Right kidney (tissue), 1 donor: ENCODE measurements around the gene PLK1.
"Not testable (repeated sequence)": the region's sequence is repeated elsewhere in the genome, so short reads cannot be mapped to it uniquely, and the experiment has no call there.

ENCODE experiments used
- DNase-seq: peaks from one replicate; pipeline ENCODE4 v3.0.0-alpha.2; 2016

PLK1 gene

DNA sequence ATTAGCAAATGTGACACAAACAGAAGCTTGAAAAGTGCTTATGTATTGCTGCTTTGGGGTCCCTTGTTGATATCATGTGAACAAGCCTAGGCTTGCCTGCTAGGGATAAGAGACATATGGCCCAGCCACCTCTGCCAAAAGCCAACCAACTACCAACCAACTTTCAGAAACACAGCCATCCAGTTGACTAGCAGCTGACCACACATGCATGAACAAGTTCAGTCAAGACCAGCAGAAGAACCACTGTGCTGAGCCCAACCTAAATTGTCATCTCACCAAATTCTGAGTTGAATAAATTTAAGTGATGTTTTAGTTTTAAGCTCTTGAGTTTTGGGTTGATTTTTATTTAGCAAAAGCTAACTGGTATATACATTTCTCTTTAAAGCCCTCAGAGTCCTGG is 30.8 kb downstream of the PLK1 start:
- DNase-seq: no peak

DNA sequence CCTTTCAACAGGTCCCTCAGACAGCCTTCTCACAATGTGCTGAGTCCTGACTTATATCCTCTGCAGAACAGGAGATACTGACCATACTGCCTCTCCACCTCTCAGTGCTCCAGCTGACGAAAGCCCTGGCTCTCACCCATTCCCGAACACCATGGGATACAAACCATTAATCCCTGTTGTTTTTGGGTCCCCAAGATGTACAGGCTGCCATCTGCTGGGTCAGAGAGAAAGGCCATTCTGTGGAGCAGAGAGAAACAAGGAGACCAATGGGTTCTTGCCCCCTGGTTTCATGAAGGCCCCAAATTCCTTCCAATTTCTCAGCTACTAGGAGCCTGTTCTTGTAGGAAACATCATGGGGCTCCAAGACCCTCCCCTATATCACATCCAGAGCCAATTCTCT is 31.3 kb downstream of the PLK1 start:
- DNase-seq: no peak

DNA sequence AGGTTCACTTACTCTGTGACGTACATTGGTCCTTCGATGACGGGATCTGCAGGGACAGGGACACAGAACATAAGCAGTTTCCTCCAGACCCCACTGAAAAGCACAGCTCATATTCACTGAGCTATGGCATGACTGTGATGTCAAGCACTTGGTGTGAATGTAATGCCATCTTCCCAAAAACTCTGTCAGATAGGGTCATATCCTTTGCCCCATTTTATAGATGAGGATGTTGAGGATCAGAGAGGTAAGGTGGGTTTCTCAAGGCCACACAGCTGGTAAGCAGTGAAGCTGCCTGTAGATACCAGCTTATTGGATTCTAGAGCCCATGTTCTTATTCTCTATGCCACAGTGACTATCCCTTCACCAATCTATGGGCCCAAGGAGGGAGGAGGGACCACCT is 31.8 kb downstream of the PLK1 start:
- no peak for DNase-seq

DNA sequence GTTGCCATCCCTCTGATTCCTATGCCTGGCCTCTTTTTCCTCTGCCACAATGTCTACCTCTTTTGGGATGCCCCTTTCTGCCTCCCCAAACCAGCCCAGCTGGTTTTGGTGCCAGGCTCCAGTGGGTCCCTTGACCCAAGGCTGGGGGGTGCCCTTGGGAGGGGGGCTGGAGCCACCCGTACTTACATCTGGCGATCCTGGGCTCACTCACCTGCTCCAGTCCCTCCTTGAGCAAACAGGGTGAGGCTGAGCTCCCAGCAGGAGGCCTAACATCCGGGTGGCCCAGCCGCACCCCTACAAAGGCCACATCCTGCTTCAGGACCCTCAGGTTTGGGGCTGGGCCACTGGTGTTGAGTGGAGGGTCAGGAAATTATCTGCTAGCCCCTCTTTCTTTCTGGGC is 33.1 kb downstream of the PLK1 start:
- no peak for DNase-seq

DNA sequence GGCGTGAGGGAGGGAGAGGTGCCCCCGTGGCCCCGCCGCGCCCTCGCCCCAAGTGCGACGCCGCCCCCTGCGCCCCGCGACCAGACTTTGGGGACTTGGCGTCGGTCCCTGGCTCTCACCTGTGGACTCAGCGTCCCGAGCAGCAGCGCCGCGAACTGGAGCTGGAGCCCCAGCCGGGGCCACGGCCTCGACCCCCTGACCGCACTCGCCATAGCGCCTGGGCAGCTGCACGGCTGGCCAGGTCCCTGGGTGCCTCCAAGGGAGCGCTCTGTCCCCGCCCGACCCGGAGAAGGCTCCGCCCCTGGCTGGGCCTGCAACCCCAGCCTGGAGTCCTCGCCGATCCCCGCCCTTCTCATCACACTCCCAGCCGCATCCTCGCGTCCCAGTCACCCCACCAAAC is 34.3 kb downstream of the PLK1 start, which contains the start of gene ERN2:
ERN2 (minus strand) TSS at position 247 of the 400 bp plus-strand sequence; CDS start at position 212, 35 bp downstream.
- DNase-seq: no peak

DNA sequence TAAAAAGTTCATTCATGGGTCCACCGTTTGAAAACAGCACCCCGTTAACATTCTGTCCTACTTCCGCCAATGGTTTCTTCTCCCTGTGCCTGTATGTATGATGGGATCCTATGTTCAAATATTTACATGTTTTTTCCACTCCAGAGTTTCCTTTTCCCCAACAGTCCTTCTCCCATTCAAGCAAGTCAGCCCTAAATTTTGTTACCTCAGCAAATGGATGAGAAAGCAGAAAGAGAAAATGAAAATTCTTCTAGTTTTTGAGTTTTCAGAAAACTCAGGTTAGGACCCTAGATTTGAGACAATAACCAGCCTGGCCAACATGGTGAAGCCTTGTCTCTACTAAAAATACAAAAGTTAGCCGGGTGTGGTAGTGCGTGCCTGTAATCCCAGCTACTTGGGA is 37.8 kb downstream of the PLK1 start:
- DNase-seq: no peak

DNA sequence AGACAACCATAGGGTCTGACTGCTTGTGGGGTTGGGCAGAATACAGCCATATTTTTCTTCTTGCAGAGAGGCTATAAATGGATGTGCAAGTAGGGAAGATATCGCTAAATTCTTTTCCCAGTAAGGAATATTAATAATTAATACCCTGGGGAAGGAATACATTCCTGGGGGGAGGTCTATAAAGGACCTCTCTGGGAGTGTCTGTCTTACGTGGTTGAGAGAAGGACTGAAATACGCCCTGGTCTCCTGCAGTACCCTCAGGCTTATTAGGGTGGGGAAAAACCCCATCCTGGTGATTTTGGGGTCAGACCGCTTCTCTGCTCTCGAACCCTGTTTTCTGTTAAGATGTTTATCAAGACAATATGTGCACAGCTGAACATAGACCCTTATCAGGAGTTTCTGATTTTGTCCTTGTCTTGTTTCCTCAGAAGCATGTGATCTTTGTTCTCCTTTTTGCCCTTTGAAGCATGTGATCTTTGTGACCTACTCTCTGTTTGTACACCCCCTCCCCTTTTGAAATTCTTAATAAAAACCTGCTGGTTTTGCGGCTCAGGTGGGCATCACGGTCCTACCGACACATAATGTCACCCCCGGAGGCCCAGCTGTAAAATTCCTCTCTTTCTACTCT is 44.0 kb downstream of the PLK1 start:
- not testable (repeated sequence) for DNase-seq

DNA sequence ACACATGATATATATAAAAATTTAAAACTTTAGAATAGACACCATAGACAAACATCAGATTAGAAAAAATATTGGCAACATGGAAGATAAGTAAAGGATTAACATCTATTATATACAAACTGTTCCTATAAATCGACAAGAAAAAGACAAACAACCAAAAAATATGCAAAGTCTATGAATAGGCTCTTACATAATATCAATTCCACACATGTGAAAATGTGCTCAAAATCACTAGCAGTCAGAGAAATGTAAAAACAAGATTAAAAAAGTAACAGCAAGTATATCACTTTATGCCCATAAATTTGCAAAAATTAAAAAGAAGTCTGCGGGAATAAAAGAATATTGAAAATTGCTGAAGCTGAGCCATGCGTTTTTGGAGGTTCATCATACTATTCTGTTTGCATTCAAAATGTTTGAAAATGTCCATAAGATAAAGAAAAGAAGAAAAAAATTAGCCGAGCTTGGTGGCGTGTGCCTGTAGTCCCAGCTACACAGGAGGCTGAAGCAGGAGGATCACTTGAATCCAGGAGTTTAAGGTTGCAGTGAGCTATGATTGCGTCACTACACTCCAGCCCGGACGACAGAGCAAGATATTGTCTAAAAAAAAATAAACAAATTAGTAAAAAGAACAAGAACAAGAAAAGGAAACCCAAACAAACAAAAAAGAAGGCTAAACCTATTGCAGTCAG is 45.6 kb downstream of the PLK1 start:
- DNase-seq: no peak

DNA sequence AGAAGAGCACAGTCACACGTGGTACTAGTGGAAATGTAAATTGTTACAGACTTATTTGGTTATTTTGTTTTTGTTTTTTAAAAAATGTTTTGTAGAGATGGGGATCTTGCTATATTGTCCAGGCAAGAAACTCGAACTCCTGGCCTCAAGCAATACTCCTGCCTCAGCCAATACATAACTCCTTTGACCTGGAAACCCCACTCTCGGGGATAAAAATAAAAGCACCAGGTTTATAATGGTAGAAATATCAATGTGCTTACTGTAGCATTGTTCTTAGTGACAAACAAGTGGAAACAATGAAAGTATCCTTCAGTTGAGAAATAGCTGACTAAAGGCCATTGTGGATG is 46.1 kb downstream of the PLK1 start:
- no peak for DNase-seq

DNA sequence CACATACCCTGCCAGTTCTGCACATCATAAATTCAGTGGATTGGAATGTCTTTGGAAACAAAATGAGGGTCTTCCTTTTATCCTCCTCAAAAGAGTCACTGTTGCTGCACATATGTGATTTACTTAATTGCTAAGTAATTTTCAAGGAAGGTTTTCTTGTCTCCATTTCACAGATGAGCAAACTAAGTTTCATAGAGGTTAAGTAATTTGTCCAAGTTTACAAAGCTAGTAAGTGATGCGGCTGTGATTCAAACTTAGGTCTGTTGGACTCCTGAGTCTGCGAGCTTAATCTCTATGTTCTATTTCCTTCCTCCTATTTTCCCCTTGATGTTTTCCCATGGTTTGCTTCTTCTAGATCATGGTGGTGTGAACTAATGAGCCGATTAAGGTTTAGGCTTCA is 48.0 kb downstream of the PLK1 start:
- DNase-seq: no peak

DNA sequence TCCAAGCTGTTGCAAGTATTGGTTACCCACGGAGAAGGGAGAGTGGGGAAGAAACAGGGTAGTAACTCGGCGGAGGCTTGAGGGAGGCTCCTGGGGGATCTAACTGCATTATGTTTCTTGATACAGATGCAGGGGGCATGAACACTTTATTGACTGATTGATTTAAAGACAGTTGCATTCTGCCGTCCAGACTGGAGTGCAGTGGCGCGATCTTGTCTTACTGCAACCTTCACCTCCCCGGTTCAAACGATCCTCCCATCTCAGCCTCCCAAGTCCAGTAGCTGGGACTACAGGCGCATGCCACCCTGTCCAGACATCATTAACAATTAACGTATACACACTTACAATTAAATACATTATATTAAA is 49.4 kb downstream of the PLK1 start:
- DNase-seq: no peak

DNA sequence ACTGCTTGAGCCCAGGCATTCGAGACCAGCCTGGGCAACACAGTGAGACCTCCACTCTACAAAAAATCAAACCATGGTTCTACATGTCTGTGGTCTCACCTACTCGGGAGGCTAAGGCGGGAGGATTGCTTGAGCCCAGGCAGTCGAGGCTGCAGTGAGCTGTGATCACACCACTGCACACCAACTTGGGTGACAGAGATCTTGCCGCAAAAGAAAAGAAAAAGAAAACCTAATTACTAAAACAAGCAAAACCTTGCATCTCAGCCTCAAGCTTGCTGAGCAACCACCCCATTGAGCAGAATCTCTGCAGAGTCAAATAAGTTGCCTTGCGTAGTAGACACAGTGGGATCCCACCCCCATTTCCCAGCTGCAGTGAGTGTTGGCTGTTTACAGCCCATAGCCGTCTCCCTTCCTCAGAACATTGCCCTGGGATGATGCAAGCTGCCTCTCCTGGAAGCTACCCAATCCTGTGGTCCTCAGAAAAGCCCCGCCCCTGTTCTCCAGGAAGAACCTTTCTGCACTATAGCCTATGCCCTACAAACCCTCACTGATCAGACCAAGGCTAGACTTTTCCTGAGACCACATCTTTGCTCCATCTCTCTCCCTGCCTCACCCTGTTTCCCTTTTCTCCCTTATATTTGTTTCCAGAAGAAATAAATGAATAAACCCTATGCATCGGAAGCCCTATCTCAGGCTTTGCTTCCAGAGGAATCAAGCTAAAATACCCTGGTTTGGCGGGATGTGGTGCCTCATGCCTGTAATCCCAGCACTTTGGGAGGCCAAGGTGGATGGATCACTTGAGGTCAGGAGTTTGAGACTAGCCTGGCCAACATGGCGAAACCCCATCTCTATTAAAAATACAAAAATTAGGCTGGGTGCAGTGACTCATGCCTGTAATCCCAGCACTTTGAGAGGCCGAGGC is 51.1 kb downstream of the PLK1 start:
- DNase-seq: no peak

DNA sequence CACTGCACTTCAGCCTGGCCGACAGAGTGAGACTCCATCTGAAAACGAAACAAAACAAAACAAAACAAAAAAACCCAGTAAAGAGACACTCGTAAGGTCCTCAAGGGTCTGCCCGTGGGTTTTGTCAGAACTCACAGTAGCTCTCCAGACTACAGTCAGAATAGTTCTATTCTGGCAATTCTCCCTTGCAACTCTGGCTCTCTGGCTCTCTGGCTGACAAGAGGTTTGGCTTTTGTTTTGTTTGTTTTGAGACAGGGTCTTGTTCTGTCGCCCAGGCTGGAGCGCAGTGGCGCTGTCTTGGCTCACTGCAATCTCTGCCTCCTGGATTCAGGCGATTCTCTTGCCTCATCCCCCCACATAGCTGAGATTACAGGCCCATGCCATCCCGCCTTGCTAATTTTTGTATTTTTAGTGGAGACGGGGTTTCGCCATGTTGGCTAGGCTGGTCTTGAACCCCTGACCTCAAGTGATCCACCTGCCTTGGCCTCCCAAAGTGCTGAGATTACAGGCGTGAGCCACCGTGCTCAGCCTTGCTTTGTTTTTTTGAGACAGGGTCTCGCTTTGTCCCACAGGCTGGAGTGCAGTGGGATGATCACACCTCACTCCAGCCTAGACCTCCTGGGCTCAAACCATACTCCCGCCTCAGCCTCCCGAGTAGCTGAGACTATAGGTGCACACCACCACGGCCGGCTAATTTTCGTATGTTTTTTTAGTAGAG is 55.6 kb downstream of the PLK1 start:
- DNase-seq: no peak

DNA sequence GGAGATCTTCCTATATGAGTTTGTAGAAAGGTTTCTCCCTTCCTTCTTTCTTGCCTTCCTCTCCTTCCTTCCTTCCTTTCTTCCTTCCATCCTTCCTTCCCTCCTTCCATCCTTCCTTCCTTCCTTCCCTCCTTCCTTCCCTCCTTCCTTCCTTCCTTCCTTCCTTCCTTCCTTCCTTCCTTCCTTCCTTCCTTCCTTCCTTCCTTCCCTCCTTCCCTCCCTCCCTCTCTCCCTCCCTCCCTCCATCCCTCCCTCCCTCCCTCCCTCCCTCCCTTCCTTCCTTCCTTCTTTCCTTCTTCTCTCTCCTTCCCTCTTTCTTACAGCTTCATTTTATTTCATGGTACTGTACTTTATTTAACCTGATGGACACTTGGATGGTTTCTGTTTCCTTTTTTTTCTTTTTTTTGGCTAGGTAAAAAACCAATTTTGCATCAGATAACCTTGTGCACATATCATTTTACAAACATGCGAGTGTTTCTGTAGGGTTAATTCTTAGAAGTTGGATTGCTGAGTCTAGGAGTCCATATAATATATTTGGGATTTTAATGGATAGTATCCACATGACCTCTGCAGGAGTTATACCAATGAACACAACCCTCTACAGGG is 58.8 kb downstream of the PLK1 start:
- DNase-seq: not testable (repeated sequence)

DNA sequence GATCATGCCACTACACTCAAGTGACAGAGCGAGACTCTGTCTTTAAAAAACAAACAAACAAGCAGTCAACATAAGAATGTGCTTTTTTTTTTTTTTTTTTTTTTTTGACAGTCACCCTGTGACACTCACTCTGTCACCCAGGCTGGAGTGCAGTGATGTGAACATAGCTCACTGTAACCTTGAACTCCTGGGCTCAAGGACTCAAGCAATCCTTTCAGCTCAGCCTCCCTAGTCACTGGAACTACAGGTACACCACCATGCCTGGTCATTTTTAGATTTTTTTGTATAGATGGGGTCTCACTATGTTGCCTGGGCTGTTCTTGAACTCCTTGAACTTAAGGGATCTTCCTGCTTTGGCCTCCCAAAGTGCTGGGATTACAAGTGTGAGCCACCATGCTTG is 60.8 kb downstream of the PLK1 start:
- no peak for DNase-seq
